Ovary (tissue), 9 donors: ENCODE data around the gene STX2. TPM values are rescaled to one million over a fixed set of nuclear protein-coding genes. Genes with fewer than 3 reads are reported as not detected.

Experiments used
- DNase-seq, 5 donors: peaks; one replicate each; pipeline ENCODE4 v3.0.0-alpha.2; 2019 to 2020
- H3K27ac ChIP-seq, 2 donors: fragments of 200-600 bp; one replicate each; pipeline versions ENCODE4 v1.5.1 to v1.8.0; 2019 to 2022
- H3K27me3 ChIP-seq: fragments of 200-600 bp; one replicate; pipeline ENCODE4 v1.8.0; 2022
- H3K36me3 ChIP-seq: fragments of 200-600 bp; sonication (generic); one replicate; pipeline ENCODE4 v1.5.1; 2019
- H3K4me1 ChIP-seq: one replicate; pipeline ENCODE4 v1.8.1; 2013; ENCODE audit warnings: mild to moderate bottlenecking, moderate library complexity; ENCODE audit not compliant: insufficient read depth
- H3K4me3 ChIP-seq: fragments of 200-600 bp; sonication (generic); one replicate; pipeline ENCODE4 v1.5.1; 2017
- H3K9me3 ChIP-seq, 2 donors: fragments of 200-600 bp in 1 of 2; sonication (generic) in 1 of 2; one replicate each; pipeline versions ENCODE4 v1.5.1 to v1.8.1; 2013 to 2019; ENCODE audit warnings: mild to moderate bottlenecking in 1 of 2, moderate library complexity in 1 of 2
- EP300 ChIP-seq: sonication (generic); formaldehyde crosslinking; IDR thresholded peaks from one replicate; pipeline ENCODE4 v1.6.1; 2017; ENCODE audit warnings: antibody characterized with exemption
- POLR2A ChIP-seq: fragments of 450-650 bp; IDR thresholded peaks from one replicate; pipeline ENCODE4 v1.6.1; 2017; ENCODE audit warnings: antibody characterized with exemption, mild to moderate bottlenecking, moderate library complexity
- WGBS, 3 donors: extraction: QIAGEN DNeasy Blood & Tissue Kit in 1 of 3; methylation state at CpG; one replicate each; pipeline versions ENCODE4 v1.1.5 to v1.1.7; 2013 to 2017; 5-methylcytosine and 5-hydroxymethylcytosine counted together
- intact Hi-C, 4 donors: fragments of 100-400 bp; cut with DNase I; formaldehyde crosslinking; loops; one replicate each; pipeline versions ENCODE4 v1.11.0 to v1.15.1; 2022 to 2023
- polyA plus RNA-seq, 2 donors: library from polyadenylated mRNA; stranded (reverse); fragments of 200-250 nt in 1 of 2; fragments of 350-450 nt in 1 of 2; fragmentation: Illumina TruSeq in 1 of 2; extraction: RNeasy Lipid Tissue Mini Kit (QIAGEN cat#74804) in 1 of 2; gene quantifications; one replicate each; pipeline ENCODE4 v1.2.3, GENCODE V29; 2013 to 2014
- total RNA-seq, 7 donors: library from RNA; depleted of rRNA in 2 of 7; stranded (reverse); fragments of >200 nt in 2 of 7; fragmentation: NEBNext Ultra II Directional in 3 of 7; extraction: Animal tissue kit (Norgen Biotek cat#: 25700) in 3 of 7; gene quantifications; one replicate each; pipeline versions ENCODE4 v1.1.0 to v1.2.4, GENCODE V29; 2016 to 2023
- TF ChIP-seq, protein P1 (sequence below), 3 donors: fragments of 450-650 bp in 2 of 3; fragments of 200-600 bp in 1 of 3; IDR thresholded peaks; one replicate each; pipeline versions ENCODE4 v1.5.1 to v1.8.0; 2016 to 2022; ENCODE audit warnings: antibody characterized with exemption in 3 of 3, mild to moderate bottlenecking in 1 of 3
- donor health status: DM: no; HTN: no; CAD: no; lungs with moderate emphysema.
- donor health status: DM: no; HTN: no; CAD: no.
- donor health status: Bipolar disorder and iron deficiency.
- donor health status: DM: yes; HTN: yes; CAD: no.
- donor health status: DM: no; HTN: no; CAD: no.
- donor health status: DM: yes; HTN: yes; CAD: no.

Gene STX2
- total and polyA plus RNA-seq, 9 donors = 12.9 to 26.9 (median 21.4) TPM

GRCh38 chr12:130880411-130880885 lies 41.4 kb upstream of the STX2 start:
- intact Hi-C loops = no loop called here
- Histone ChIP-seq H3K36me3 (no peaks in the 10 kb centered on the region), H3K27ac (no peak overlapping the region), H3K4me3 (no peak overlapping the region), H3K9me3 (no peaks in the 10 kb centered on the region), H3K4me1 (no peaks in the 10 kb centered on the region), H3K27me3 (no peaks in the 10 kb centered on the region)
- 9 to 20% (median 18%) methylated on average over 10 of the region's 10 CpGs for WGBS, 3 donors
- DNase-seq = no peak
- TF ChIP-seq POLR2A = no peak
- TF ChIP-seq, protein P1, sequence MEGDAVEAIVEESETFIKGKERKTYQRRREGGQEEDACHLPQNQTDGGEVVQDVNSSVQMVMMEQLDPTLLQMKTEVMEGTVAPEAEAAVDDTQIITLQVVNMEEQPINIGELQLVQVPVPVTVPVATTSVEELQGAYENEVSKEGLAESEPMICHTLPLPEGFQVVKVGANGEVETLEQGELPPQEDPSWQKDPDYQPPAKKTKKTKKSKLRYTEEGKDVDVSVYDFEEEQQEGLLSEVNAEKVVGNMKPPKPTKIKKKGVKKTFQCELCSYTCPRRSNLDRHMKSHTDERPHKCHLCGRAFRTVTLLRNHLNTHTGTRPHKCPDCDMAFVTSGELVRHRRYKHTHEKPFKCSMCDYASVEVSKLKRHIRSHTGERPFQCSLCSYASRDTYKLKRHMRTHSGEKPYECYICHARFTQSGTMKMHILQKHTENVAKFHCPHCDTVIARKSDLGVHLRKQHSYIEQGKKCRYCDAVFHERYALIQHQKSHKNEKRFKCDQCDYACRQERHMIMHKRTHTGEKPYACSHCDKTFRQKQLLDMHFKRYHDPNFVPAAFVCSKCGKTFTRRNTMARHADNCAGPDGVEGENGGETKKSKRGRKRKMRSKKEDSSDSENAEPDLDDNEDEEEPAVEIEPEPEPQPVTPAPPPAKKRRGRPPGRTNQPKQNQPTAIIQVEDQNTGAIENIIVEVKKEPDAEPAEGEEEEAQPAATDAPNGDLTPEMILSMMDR (IDR thresholded peaks at IDR 0.05) = no peak
- TF ChIP-seq EP300 = no peak

- Histone ChIP-seq H3K36me3 (no peaks in the 10 kb centered on the region), H3K4me1 (no peaks in the 10 kb centered on the region), H3K27ac (no peak overlapping the region), H3K27me3 (no peaks in the 10 kb centered on the region), H3K4me3 (no peak overlapping the region), H3K9me3 (no peaks in the 10 kb centered on the region)
- TF ChIP-seq EP300 = no peak
- TF ChIP-seq, protein P1 (IDR thresholded peaks at IDR 0.05) = no peak
- no peak for TF ChIP-seq POLR2A
- no peak for DNase-seq
- WGBS, 3 donors = 42 to 58% (median 56%) methylated on average over 17 of the region's 17 CpGs
- intact Hi-C loops = no loop called here
Measured at GRCh38 chr12:130879781-130880389, 40.8 kb upstream of the STX2 start.

- H3K27me3 ChIP-seq = no peaks in the 10 kb centered on the region
- H3K9me3 ChIP-seq = no peaks in the 10 kb centered on the region
- H3K4me3 ChIP-seq = no peak overlapping the region
- intact Hi-C loops = no loop called here
- H3K36me3 ChIP-seq = no peaks in the 10 kb centered on the region
- H3K27ac ChIP-seq = no peak overlapping the region
- TF ChIP-seq, protein P1 (IDR thresholded peaks at IDR 0.05) = no peak
- TF ChIP-seq POLR2A (no peak), EP300 (no peak)
- WGBS, 3 donors = 80 to 91% (median 90%) methylated on average over 13 of the region's 13 CpGs
- DNase-seq = no peak
- H3K4me1 ChIP-seq = no peaks in the 10 kb centered on the region
Measured at GRCh38 chr12:130879212-130879686, 40.2 kb upstream of the STX2 start.

- intact Hi-C loops = no loop called here
- no peak overlapping the region for H3K27ac ChIP-seq
Measured at GRCh38 chr12:130878193-130879185, 39.4 kb upstream of the STX2 start.

More at GRCh38 chr12:130878193-130879185, 39.4 kb upstream of the STX2 start:
- WGBS, 3 donors = 55 to 67% (median 61%) methylated on average over 24 of the region's 24 CpGs
- H3K36me3 ChIP-seq = no peaks in the 10 kb centered on the region
- no peaks in the 10 kb centered on the region for H3K27me3 ChIP-seq
- TF ChIP-seq EP300 = no peak
- TF ChIP-seq POLR2A = no peak
- TF ChIP-seq, protein P1 (IDR thresholded peaks at IDR 0.05) = no peak
- no peaks in the 10 kb centered on the region for H3K9me3 ChIP-seq
- no peak overlapping the region for H3K4me3 ChIP-seq
- no peaks in the 10 kb centered on the region for H3K4me1 ChIP-seq
- DNase-seq = no peak
